CD4-positive, alpha-beta T cell treated with Interleukin-21 for 1 hour (primary cell): Measurements from ENCODE around the gene BTRC.
"Not testable (repeated sequence)": the region's sequence is repeated elsewhere in the genome, so short reads cannot be mapped to it uniquely, and the experiment has no call there.

Experiments used
- DNase-seq: peaks from one replicate; pipeline ENCODE4 v3.0.0-alpha.2; 2020

The BTRC gene

DNA sequence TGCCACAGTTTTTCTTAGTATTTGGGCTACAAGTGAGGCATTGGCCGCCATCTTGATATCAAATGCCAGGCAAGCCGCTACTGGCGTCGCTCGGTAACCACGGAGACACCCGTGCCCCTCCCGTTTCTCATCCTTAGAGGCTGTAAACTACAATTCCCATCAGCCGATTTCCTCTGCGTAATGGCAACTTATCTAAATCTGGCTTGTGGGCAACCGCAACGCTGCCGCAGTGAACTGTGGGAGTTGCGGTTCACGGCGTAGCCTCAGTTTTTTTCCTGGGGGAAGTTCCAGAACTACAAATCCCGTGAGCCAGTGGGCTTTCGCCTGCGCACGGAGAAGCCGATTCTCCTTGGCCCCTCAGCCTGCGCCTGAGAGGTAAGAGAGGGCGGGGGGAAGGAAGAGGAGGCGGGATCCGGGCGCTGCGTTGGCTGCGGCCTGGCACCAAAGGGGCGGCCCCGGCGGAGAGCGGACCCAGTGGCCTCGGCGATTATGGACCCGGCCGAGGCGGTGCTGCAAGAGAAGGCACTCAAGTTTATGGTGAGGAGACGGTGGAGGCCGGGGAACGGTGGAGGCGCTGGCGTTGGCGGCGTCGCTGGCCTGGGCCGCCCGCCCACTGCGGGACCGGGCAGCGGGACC is at the start of gene BTRC:
TSS of gene BTRC (plus strand) at position 474 of the 636 bp plus-strand sequence. CDS start at position 490, 16 bp downstream.
- peak; percentile 99 for DNase-seq

GRCh38 chr10:101304316-101304715 is 49.6 kb upstream of the BTRC start:
- DNase-seq = no peak

DNA sequence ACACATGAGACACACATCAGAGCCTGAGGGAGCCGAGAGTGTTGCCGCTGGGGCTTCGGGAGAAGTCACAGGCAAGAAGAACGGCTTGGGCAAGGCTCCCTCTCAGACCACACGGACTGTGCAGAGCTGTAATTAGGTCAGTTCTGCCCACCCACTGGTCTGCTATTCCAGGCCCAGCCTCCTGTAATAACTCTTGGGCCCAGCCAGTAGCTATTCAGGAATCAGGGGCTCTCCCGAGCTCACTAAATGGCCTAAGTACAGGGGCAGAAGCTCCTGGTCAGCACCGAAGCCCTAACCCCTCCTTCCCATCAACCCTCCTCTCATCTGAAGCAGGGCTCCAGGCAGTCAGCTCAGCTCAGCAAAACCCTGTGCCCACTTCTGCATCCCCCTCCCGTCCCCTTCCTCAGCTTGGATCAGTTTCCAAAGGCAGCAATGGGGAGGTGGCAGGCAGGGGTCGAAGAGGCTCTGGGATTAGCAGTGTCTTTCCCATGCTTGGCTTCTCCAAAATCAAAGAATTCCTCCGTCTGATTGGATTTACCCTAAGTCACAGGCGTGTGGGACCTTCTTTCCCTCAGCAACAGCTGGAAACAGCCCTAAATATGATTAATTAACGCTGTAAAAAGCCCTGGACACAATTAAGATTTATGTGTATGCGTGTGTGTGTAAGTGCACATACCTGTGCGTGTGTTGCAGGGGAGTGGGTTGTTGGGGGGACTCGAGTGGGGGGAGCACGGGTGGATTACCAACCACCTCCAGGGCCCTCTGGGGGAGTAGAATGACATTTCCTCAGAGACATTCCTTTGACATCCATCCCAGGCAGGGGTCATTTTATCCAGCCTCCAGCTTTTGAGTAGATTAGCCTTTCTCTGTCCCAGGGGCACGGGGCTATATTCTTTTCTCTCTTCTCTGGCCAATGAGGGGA is 48.4 kb upstream of the BTRC start:
- DNase-seq = no peak

- no peak for DNase-seq
Observed at GRCh38 chr10:101308051-101308450, 45.9 kb upstream of the BTRC start.

DNA sequence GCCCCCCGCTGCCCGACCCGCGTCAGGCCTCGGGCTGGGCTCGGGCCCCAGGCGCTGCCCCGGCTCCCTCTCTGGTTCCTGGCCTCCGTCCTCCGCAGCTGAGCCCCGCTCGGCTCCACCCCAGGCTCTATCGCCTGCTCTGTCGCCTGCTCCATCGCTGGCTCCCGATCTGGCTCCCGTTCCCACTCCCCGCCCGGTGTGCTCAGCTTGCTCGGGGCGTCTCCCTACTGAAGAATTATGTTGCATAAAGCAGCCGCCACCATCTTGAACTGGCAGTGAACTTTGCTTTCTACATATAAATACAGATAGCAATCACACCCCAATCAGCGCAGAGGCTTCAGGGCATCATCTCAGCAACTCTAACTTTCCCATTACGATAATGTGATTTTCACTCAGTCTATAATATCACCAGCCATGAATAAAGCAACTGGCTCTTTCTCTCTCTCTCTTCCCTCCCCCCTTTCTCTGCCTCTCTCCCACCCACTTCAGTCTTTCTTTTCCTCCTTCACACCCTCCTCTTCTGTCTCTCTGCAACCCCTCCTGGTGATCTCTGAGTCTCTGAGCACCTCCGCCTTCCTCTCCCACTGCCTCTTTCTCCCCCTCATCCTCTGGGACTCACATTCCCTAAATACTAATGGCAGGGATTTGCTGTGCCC is 43.3 kb upstream of the BTRC start:
- no peak for DNase-seq

- DNase-seq = no peak
Observed at GRCh38 chr10:101311185-101312066, 42.5 kb upstream of the BTRC start.

GRCh38 chr10:101319241-101319915 is 34.6 kb upstream of the BTRC start:
- DNase-seq = no peak

- DNase-seq = no peak
Observed at GRCh38 chr10:101321073-101321472, 32.9 kb upstream of the BTRC start.

DNA sequence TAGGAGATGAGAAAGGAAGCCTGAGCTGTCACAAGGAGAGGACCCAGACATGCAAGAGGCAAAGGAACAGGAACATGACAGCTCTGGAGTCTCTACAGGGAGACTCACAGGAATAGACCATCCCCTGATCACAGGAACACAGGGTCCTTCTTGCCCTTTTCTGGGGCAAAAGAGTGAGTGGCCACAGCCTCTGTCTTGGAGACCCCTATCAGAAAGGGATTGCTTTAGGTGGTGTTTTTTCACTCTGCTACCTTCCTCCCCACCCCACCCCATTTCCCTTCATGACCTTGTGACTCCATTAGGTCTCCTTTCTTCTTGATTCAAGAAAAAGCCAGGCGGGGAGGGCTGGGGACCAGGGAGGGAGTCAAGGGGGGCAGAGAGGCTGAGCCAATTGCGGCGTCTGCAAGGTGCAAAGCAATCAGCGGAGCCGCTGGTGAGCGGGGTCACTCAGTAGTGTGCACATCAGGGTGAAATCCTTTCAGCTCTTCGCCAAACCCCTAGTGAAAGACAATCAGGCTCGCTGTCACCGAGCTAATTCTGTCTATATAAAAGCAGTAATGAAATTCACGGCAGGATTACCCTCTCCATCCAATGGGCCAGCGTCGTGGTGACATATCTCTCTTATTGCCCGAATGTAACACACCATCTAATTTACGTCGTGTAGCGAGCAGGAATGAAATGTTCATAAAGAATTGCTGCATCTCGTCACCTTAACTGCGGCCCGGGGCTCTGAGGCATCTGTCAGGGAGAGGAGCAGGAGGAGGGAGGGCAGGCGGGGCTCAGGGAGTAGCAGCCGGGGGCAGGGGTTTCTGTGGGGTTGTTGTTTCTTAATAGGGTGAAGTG is 31.5 kb upstream of the BTRC start:
- no peak for DNase-seq

- no peak for DNase-seq
Observed at GRCh38 chr10:101323495-101323894, 30.5 kb upstream of the BTRC start.

- not testable (repeated sequence) for DNase-seq
Observed at GRCh38 chr10:101327454-101327853, 26.5 kb upstream of the BTRC start.

- DNase-seq = no peak
Observed at GRCh38 chr10:101329341-101330032, 24.5 kb upstream of the BTRC start.

DNA sequence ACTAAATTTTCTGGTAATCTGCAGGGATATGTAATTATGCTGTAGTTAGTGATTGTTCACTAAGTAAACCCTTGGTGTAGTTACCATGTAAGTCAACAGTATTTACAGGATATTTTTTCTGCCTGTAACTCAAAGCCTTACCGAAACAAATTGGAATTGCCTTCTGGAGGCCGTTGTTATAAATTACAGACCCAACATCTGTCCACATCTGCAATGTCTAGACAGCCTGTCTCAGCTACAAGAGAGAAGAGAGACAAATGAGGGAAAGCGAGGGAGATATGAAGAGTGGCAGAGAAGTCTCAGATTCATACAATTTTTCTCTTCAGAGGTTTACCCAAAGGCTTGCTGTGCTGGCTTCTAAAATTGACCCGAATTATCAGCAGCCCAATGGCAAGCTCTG is 23.7 kb upstream of the BTRC start:
- no peak for DNase-seq

DNA sequence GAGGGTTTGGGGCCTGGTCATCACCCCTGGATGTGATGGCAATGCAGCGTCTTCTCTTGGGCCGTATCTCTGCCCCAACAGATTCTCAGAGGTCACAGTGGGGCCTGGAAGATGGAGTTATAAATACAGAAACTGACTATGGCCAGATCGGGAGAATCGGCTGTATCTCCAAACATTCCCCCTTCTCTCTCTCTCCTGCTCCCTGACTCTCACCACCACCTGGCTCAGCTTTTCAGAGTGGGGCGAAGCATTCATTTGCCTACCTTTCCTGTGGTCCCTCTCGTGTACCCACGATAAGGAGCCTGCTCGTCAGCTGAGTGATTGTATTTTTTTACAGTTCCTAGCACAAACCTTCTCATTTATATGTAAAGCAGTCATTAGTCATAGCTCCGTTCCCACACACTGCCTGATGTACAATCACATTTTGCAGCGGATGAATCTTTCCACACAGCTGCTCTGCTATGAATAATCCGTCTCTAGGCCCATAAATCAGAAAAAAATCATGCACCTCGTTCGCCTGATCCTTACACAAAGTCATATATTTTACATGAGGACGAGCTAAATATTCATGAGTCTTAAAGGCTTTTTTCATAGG is 23.2 kb upstream of the BTRC start:
- no peak for DNase-seq

DNA sequence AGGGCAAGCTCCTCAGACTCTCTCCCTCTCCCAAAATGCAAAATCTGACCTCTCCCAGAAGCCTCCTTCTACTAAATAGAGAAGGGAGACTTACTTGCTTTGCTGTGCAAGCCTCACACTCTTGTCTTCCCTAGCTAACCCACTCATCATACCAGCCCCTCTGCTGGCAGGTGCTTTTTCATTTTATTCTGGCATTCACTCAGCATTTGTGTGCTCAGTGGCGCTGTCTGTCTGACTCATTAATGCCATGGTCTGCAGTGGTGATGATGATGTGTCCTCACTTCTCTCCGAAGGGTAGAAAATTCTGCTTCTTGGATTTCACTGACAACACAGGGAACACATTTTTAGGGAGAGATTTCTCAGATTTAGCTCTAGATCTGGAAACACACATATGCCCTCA is 22.0 kb upstream of the BTRC start:
- DNase-seq = no peak

- DNase-seq = not testable (repeated sequence)
Observed at GRCh38 chr10:101334259-101334658, 19.7 kb upstream of the BTRC start.

- no peak for DNase-seq
Observed at GRCh38 chr10:101336382-101336781, 17.6 kb upstream of the BTRC start.

DNA sequence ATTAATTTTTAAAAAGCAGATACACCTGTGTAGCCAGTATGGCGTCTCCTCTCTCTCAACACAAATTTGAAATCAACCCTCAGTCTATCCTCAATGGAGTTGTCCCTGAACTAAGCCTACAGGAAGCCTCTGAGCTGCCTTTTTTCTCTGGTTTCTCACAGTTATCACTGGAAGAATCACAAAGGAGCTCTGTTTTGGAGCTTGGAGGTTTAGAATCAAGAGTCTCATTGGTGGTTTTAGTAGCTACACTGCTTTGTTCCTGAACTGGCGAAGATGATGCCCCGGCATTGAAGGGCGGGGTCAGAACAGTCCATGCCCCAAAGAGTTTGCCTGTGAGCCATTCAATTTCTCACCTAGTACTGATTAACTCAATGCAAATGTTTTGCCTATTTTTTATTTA is 16.1 kb upstream of the BTRC start:
- no peak for DNase-seq

GRCh38 chr10:101341438-101341837 is 12.5 kb upstream of the BTRC start:
- no peak for DNase-seq

DNA sequence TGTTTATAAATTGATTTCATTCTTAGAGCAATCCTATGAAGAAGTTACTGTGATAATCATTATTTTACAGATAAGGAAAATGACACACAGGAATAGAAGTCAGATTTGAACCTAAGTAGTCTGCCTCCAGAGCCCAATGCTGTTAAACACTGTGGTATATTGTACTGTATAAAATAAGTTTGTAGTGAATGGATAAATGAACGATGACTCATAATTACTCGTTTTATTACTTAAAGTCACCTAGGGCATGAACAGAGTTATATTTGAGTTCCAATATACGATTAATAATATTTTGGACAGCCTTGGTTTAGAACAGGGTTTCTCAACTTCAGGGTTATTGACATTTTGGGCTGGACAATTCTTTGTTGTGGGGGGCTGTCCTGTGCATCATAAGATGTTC is 7.8 kb upstream of the BTRC start:
- no peak for DNase-seq
